Activated naive CD8-positive, alpha-beta T cell (primary cell): ENCODE results near the gene POLR3GL.

ENCODE experiments used
- H3K27ac Mint-ChIP-seq: one replicate; pipeline ENCODE4 v1.8.0; 2021; ENCODE audit warnings: mixed read lengths
- H3K27me3 Mint-ChIP-seq: one replicate; pipeline ENCODE4 v1.8.0; 2021; ENCODE audit warnings: mixed read lengths
- H3K36me3 Mint-ChIP-seq: one replicate; pipeline ENCODE4 v1.8.0; 2021; ENCODE audit warnings: mixed read lengths
- H3K4me1 Mint-ChIP-seq: one replicate; pipeline ENCODE4 v1.8.0; 2021; ENCODE audit warnings: low read depth, mixed read lengths
- H3K4me3 Mint-ChIP-seq: one replicate; pipeline ENCODE4 v1.8.0; 2021; ENCODE audit warnings: mild to moderate bottlenecking, mixed read lengths
- H3K9me3 Mint-ChIP-seq: one replicate; pipeline ENCODE4 v1.8.0; 2021; ENCODE audit warnings: low read depth, mixed read lengths

POLR3GL gene

GRCh38 chr1:145977486-145978470 lies 13.3 kb downstream of the POLR3GL start:
- Mint-ChIP-seq H3K4me1 (peaks cover 14% of the 10 kb centered on the region), H3K9me3 (no peaks in the 10 kb centered on the region), H3K4me3 (no peak overlapping the region), H3K27me3 (no peaks in the 10 kb centered on the region), H3K36me3 (no peaks in the 10 kb centered on the region), H3K27ac (no peak overlapping the region)

- Mint-ChIP-seq H3K27me3 (no peaks in the 10 kb centered on the region), H3K9me3 (no peaks in the 10 kb centered on the region), H3K4me1 (peaks cover 11% of the 10 kb centered on the region), H3K36me3 (no peaks in the 10 kb centered on the region), H3K27ac (no peak overlapping the region), H3K4me3 (no peak overlapping the region)
Measured at GRCh38 chr1:145978471-145978853, 14.0 kb downstream of the POLR3GL start.

- no peaks in the 10 kb centered on the region for H3K9me3 Mint-ChIP-seq
- peaks cover 9% of the 10 kb centered on the region for H3K4me1 Mint-ChIP-seq
- no peak overlapping the region for H3K27ac Mint-ChIP-seq
- no peaks in the 10 kb centered on the region for H3K27me3 Mint-ChIP-seq
- no peaks in the 10 kb centered on the region for H3K36me3 Mint-ChIP-seq
- H3K4me3 Mint-ChIP-seq = no peak overlapping the region
Measured at GRCh38 chr1:145978854-145979745, 14.6 kb downstream of the POLR3GL start.

GRCh38 chr1:145979746-145980456 lies 15.4 kb downstream of the POLR3GL start:
- H3K4me3 Mint-ChIP-seq = no peak overlapping the region
- no peaks in the 10 kb centered on the region for H3K27me3 Mint-ChIP-seq
- H3K27ac Mint-ChIP-seq = no peak overlapping the region
- no peaks in the 10 kb centered on the region for H3K36me3 Mint-ChIP-seq
- H3K4me1 Mint-ChIP-seq = peaks cover 12% of the 10 kb centered on the region
- H3K9me3 Mint-ChIP-seq = no peaks in the 10 kb centered on the region

- Mint-ChIP-seq H3K4me3 (no peak overlapping the region), H3K27ac (no peak overlapping the region), H3K36me3 (no peaks in the 10 kb centered on the region)
Measured at GRCh38 chr1:145980457-145980994, 16.0 kb downstream of the POLR3GL start.

GRCh38 chr1:145982010-145982723 lies 17.7 kb downstream of the POLR3GL start:
- Mint-ChIP-seq H3K36me3 (no peaks in the 10 kb centered on the region), H3K9me3 (no peaks in the 10 kb centered on the region), H3K27ac (no peak overlapping the region), H3K4me1 (peaks cover 24% of the 10 kb centered on the region), H3K4me3 (no peak overlapping the region), H3K27me3 (no peaks in the 10 kb centered on the region)

More at GRCh38 chr1:145980457-145980994, 16.0 kb downstream of the POLR3GL start:
- H3K9me3 Mint-ChIP-seq = no peaks in the 10 kb centered on the region
- H3K27me3 Mint-ChIP-seq = no peaks in the 10 kb centered on the region
- peaks cover 14% of the 10 kb centered on the region for H3K4me1 Mint-ChIP-seq

GRCh38 chr1:145983206-145983675 lies 18.8 kb downstream of the POLR3GL start:
- no peak overlapping the region for H3K4me3 Mint-ChIP-seq
- no peaks in the 10 kb centered on the region for H3K27me3 Mint-ChIP-seq
- H3K27ac Mint-ChIP-seq = peak overlapping the region; percentile 82
- peaks cover 32% of the 10 kb centered on the region for H3K4me1 Mint-ChIP-seq
- no peaks in the 10 kb centered on the region for H3K36me3 Mint-ChIP-seq
- H3K9me3 Mint-ChIP-seq = no peaks in the 10 kb centered on the region

GRCh38 chr1:145983960-145984830 lies 19.7 kb downstream of the POLR3GL start:
- H3K4me3 Mint-ChIP-seq = peak overlapping the region; percentile 27
- peaks cover 3% of the 10 kb centered on the region for H3K9me3 Mint-ChIP-seq
- H3K27ac Mint-ChIP-seq = peak overlapping the region; percentile 42
- H3K4me1 Mint-ChIP-seq = peaks cover 40% of the 10 kb centered on the region
- no peaks in the 10 kb centered on the region for H3K36me3 Mint-ChIP-seq
- H3K27me3 Mint-ChIP-seq = no peaks in the 10 kb centered on the region

- peaks cover 44% of the 10 kb centered on the region for H3K4me1 Mint-ChIP-seq
- no peaks in the 10 kb centered on the region for H3K36me3 Mint-ChIP-seq
- H3K4me3 Mint-ChIP-seq = peak overlapping the region; percentile 52
- peak overlapping the region; percentile 42 for H3K27ac Mint-ChIP-seq
- H3K9me3 Mint-ChIP-seq = peaks cover 3% of the 10 kb centered on the region
- H3K27me3 Mint-ChIP-seq = no peaks in the 10 kb centered on the region
Measured at GRCh38 chr1:145985129-145985501, 20.6 kb downstream of the POLR3GL start.

GRCh38 chr1:145985502-145986439 lies 21.3 kb downstream of the POLR3GL start:
- peaks cover 3% of the 10 kb centered on the region for H3K9me3 Mint-ChIP-seq
- no peaks in the 10 kb centered on the region for H3K27me3 Mint-ChIP-seq
- no peaks in the 10 kb centered on the region for H3K36me3 Mint-ChIP-seq
- H3K27ac Mint-ChIP-seq = peak overlapping the region; percentile 70
- peaks cover 51% of the 10 kb centered on the region for H3K4me1 Mint-ChIP-seq
- peak overlapping the region; percentile 52 for H3K4me3 Mint-ChIP-seq

GRCh38 chr1:145986551-145986950 lies 22.1 kb downstream of the POLR3GL start:
- peak overlapping the region; percentile 34 for H3K27ac Mint-ChIP-seq
- peaks cover 59% of the 10 kb centered on the region for H3K4me1 Mint-ChIP-seq
- no peaks in the 10 kb centered on the region for H3K27me3 Mint-ChIP-seq
- peaks cover 3% of the 10 kb centered on the region for H3K9me3 Mint-ChIP-seq
- no peak overlapping the region for H3K4me3 Mint-ChIP-seq
- no peaks in the 10 kb centered on the region for H3K36me3 Mint-ChIP-seq

GRCh38 chr1:145987926-145988325 lies 23.4 kb downstream of the POLR3GL start:
- no peak overlapping the region for H3K4me3 Mint-ChIP-seq
- peaks cover 5% of the 10 kb centered on the region for H3K36me3 Mint-ChIP-seq
- H3K27me3 Mint-ChIP-seq = no peaks in the 10 kb centered on the region
- H3K9me3 Mint-ChIP-seq = peaks cover 3% of the 10 kb centered on the region
- peak overlapping the region; percentile 73 for H3K27ac Mint-ChIP-seq
- H3K4me1 Mint-ChIP-seq = peaks cover 72% of the 10 kb centered on the region
